Kasumi-1 (cell line): ENCODE results near the gene TMCO4.
"Not testable (repeated sequence)": the region's sequence is repeated elsewhere in the genome, so short reads cannot be mapped to it uniquely, and the experiment has no call there.

Experiments used
- DNase-seq, 2 experiments: peaks; one replicate each; lab custom pipeline; 2025; lab: John Stamatoyannopoulos, UW

The TMCO4 gene

DNA sequence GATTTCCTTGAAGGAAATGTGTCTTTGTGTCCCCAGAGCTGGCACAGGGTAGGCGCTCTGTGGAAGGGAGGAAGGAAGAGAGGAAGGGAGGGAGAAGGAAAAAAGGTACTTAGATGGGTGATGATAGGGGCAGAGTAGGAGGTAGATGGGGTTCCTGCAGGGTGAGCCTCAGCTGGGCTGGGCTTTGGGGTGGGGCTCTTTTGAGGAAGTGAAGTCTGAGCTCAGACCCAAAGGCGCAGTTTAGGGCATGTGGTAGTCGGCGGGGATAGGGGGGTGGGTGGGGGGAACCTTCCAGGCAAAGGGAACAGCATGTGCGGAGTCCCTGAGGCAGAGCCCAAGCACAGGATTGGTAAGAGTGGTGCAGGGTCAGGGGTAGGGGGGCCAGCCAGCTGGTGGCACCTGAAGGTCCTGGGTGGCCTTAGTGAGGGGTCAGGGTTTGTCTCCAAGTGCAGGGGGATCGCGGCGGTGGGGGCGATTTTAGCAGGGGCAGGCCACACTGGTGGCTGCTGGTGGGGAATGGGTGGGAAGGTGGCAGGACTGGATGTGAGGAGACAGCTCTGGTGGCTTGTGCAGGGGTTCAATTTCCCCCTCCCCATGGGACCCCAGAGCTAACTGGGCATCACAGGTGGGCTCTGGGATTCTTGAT, 143.5 kb downstream of the TMCO4 start:
- DNase-seq = no peak

DNA sequence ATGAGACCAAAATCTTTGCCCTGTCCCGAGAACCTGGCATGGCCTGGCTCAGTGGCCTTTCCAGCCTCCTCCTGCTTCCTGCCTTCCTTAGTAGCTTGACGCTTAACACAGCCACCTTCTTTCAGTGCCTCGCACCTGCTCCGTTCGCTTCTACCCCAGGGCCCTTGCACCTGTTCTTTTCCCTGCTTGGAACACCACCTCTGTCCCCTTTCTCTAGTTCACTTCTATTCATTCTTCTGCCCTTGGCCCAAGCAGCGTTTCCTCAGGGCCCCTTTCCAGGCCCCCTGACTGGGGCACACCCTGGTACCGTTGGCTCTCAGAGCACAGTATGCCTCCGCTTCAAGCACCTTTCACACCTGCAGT, 144.0 kb downstream of the TMCO4 start:
- no peak for DNase-seq

DNA sequence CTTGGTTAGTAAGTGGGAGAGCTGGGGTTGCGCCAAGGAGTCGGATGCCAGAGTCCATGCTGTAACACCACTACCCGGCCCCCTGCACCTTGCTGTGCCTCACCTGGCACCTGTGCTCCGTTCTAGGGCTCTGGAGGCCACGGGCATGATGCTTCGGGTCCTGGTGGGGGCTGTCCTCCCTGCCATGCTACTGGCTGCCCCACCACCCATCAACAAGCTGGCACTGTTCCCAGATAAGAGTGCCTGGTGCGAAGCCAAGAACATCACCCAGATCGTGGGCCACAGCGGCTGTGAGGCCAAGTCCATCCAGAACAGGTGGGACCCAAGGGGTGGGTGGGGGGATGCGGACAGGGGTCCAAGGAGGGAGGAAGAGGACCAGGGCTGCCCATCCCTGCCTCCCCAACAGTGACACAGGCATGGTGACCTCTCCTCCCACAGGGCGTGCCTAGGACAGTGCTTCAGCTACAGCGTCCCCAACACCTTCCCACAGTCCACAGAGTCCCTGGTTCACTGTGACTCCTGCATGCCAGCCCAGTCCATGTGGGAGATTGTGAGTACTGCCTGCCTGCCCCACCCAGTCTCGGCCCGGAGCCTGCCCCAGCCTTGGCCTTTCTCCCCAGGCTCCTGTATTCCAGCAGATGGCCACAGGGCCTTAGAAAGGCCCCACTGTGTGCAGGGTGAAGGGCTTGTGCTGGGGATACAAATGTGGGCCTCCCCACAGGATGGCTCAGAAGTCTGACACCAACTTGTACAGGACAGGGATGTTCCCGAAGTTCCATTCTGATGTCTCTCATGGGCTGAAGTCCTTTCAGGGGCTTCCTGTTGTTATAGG, 144.6 kb downstream of the TMCO4 start:
- DNase-seq = no peak

DNA sequence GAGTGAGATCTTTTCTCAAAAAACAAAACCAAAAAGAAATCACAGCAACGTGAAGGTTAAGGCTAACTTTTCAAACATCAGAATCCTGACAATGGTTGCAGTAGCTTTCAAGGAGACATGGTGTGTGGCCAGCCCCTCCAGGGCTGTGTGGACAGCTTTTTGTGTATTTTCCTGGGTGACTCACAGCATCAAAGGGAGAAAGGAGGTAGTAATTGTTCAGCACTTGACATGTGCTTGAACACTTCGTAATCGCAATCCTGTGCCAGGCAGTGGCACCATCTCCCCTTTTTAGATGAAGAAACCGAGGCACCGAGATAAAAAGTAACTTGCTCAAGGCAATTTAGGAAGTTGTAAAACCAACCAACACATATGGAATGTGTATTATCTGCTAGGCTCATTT, 145.3 kb downstream of the TMCO4 start:
- DNase-seq = no peak

DNA sequence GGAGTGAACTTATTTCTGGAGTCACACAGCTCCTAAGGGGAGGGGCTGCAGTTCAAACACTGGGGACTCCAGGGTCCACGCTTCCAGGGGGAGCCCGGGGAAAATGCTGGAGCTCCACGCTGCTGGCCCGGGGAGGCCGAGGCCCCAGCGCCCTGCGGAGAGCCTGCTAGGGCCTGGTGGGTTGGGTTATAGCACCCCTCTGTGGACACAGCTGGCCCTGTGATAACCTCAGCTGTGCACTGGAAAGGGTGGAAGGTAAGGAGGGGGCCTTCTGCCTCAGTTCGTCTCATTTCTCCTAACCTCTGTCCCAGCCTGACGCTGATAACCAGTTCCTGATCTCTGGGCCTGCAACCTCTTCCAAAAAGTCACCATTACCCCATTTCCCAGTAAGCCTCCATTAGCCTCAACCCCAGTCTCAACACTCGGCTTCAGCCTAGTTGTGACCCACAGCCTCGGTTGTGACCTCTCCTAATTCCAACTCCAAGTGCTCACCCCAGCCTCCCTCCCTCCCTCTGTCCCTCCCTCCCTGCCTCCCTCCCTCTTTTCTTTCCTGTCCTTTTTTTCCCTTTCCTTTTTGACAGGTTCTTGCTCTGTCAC, 148.5 kb downstream of the TMCO4 start:
- peak; percentile 59 to 60 for DNase-seq

DNA sequence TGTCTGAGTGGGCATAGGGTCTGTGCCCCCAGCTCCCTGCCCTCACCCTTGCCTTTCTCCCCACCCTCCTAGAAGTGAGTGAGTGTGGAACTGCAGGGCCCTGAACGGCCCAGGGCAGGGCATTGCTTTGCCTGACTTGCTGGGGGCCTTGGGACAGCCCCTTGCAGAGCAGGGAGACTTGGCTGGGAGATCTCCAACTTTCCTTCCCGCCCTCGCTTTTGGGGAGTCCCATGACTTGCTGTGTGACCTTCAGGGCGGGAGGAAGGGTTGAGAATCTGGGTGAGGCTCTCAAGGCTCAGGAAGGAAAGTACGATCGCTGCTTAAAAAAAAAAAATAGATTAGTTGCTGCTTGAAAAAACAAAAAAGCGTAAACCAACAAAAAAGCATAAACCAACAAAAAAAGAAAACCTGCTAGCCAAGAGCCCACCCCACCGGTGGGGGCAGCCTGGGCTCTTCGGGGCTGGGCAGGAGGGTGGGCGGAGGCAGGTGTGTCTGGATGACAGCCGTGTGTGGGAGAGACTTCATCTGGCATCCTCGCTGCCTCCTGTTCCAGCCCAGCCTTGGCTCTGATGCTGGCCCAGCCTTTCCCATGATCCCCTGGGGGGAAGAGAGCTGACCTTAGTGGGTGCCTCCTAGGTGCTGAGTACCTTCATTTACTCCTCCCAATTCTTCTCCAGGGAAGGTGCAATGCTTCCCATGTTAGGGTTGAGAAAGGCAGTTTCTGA, 149.1 kb downstream of the TMCO4 start:
- no peak for DNase-seq

DNA sequence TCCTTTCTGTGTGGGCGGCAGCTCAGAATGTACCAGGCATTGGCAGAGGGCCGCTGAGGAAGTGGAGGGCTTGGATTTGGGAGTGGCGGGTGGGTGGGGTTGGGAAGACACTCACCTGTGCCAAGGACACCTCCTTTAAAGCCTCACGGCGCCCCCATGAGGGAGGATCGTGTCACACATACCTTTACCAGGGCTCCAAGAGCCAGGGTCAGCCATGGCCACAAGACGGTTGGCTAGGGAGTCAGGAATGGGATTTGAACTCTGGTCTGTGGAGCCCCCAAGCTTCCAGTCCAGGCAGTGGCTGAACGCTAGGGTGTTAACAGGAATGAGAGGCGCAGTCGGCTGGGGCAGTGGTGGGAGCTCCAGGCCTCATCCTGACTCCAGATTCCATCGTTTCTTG, 151.0 kb downstream of the TMCO4 start:
- DNase-seq = no peak

DNA sequence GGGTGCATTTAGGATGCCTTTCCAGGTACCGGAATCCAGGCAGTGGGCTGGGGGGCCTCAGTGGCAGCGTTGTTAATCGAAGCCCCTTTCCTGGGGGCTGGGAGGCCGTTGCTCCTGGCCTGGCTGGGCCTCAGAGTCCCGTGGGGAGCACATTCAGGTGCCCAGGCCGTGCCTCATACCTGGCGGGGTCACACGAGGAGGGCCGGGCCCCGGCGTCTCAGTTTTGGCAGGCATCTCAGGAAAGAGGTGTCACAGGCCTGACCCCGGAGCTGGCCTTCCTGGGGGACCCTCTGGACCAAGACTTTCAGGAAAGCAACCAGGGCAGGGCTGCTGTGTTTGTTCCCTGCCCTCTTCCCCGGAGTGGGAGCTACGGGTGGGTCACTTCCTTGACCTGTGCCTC, 151.5 kb downstream of the TMCO4 start:
- DNase-seq = no peak

DNA sequence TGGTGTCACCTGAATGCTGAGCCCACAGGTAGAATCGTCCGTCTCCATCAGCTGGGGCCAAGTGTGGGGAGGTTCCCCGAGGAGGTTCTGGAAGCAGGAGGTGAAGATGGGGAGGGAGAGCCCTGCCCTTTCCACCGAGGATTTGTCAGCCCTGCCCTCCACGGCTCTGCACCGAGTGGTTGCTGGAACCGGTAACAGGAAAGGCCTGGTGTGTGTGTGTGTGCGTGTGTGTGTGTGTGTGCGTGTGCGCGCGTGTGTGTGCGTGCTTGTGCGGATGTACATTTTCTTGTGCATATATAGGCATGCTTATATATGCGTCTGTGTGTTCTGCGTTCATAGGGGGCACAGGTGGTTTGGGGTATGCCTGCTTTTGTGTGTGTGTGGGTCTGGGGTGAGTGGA, 152.1 kb downstream of the TMCO4 start:
- no peak for DNase-seq

DNA sequence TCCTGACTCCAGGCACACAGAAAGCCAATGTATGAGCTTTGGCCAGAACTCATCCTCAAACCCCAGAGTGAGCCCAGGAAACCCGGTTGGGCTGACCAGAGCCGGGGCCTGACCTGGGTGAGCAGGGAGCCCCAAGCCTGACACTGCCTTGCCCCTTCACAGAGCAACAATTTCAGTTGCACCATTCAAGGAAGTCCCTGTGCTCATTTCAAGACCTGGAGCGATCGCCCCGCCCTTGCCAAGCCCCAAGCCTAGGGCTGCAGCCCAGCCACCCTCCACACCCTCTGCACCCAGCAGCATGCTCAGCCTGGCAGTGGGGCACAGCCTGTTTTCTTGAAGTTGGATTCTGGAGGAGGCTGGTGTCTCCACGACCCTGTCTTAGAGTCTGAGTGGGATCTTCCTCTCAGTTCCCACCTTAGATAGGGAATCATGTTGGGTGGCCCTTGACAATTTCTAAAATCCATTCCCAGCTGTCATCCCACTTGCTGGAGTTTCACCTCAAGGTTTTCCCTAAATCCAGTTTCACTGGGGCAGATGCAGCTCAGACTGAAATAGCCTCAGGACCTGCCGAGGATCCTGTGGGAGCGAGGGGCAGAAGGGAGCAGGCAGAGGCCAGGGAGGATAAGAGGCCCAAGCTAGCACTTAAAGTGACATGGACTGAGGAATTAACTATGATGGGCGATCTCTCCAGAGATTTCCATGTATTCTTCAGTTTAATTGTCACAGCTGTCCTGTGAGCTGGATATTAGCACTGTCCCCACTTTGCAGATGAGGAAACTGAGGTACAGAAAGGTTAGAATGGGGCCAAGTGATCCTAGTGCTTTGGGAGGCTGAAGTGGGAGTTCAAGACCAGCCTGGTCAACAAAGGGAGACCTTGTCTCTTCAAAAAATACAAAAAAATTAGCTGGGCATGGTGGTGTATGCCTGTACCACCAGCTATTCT, 153.1 kb downstream of the TMCO4 start:
- DNase-seq = no peak

DNA sequence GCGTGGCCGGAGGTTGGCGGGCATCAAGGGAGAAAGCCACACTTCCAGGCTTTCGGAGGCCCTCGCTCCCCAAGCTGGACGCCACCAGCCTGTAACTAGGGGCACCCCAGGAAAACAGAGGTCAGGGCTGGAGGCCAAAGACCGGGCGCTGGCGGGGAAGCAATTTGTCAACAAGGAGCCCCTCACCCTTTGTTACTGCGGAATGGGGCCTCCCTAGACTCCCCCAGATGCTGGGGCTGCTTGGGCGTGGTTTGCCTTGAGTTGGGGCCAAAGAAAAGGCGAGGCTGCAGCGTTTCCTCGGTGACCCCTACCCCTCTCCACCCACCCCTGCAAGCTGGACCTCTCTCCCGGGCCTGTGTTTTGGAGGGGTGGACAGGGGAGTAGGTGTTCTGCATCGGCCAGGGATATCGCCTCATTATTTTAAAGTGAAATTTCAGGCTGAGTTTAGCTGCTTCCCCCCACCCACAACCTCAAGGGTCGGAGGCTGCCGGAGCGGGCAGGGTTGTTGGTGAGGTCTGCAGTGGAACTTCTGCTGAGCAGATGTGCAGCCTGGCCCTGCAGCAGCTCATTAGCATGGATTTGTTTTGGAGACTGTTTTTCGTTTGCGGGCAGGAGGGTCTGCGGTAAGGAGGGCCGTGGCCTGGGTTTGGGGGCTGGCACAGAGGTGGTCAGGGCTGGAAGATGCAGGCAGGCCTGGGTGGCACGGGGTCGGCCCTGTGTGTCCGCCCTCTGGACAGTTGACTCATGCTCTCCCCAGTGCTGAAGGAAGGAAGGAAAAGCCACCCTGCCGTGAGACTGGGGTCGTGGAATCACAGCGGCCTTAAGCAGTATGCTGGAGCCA, 154.1 kb downstream of the TMCO4 start:
- DNase-seq = no peak

DNA sequence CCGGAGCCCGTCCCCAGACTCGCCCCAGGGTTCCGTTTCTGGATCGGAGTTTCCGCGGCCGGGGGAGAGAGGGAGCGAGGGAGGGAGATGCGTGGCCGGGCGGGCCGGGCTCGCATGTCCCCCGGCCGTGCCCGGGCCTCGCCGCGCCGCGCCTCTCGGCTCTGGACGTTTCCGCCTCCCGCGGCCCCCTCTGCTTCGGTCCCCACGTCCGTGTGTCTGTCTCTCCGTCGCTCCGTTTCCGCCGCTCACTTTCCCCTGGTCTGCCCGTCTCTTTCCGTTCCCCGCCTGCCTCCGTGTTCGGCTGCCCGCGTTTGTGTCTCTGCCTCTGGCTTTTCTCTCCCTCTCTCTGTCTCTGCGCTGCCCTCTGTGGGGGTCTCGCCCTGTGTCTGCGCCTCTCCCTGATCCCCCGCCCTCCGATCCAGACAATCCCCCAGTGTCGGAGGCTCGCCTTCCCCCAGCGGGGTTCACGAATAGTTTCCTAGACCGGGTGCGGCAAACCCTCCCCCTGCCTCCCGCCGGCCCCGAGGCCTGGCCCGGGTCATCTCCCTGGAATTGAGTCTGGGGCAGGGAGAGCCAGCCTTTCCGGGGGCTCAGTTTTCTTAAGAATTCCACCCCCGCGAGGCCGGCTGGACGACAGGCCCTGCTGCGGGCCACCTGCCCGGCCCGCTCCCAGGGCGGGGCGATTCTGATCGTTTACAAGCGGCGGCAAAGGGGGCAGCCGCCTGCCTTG, 154.9 kb downstream of the TMCO4 start:
- DNase-seq = peak in 1 of 2 experiments; percentile 18

DNA sequence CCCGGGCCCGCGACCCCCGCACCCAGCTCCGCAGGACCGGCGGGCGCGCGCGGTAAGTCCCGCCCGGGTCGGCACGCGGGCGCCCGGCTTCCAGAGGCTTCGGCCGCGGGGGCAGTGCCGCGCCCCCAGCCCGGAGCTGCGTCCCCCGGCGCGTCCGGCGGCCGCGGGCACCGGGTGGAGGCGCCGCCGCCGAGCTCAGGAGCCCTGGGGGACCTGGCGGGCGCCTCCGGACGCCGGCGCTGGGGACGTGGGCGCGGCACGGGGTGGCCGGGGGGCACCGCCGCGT, 155.4 kb downstream of the TMCO4 start:
- DNase-seq = no peak

DNA sequence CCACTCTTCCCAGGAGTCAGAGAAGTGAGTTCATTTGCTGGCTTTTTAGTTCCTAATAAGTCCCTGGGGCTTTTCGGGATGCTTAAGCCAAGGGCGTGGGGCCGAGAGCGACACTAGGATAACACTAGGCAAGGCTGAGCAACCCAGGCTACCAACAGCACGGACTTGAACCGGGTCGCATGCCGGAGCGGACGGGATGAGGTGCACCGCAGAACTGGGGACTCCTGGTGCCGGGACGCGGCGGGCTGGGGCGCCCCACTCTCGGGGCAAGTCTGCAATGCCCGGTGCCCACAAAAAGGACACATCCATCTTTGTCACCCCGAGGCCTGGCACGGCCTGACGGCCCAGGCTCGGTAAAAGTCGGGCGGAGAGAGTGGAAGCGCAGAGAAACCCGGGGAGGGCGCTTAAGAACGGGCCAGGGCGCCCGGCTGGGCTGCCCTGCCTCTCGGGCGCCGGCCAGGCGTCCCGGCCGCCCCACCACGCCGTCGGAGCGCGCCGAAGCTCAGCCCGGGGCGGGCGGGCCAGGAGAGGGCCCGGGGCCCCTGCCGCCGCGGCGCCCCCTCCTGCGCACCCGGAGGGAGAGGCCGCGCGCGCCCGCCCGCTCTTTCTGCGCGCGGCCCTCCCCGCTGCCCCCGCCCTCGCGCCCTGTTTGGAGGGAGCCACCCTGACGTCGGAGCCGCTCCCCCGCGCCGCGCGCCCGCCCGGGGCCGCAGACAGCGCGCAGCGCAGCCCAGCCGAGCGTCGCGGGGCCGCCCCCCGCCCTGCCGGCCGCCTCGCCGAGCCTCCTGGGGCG, 155.9 kb downstream of the TMCO4 start, which contains the start of gene NBL1:
NBL1 (plus strand) TSS at position 710 of the 793 bp plus-strand sequence. CDS start 10,720 bp downstream, outside the sequence.
- DNase-seq = peak; percentile 21 to 26

DNA sequence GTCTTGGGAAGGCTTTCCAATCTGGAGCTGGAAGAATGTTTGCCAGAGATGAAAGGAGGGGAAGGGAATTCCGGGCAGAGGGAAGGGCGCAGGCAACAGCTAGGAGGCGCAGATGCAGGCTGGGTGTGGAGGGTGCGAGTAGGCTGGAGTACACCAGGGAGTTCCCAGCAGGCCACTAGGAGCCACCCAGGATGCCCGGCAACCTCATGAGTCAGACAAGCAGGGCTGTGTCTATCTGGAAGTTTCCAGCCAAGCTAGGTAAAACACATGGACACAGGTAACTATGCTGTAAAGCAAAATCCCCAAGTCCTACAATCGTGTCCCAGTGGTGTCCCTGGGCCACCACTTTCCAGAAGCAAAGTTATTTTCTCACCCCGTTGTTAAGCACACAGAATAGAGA, 156.6 kb downstream of the TMCO4 start:
- no peak for DNase-seq

DNA sequence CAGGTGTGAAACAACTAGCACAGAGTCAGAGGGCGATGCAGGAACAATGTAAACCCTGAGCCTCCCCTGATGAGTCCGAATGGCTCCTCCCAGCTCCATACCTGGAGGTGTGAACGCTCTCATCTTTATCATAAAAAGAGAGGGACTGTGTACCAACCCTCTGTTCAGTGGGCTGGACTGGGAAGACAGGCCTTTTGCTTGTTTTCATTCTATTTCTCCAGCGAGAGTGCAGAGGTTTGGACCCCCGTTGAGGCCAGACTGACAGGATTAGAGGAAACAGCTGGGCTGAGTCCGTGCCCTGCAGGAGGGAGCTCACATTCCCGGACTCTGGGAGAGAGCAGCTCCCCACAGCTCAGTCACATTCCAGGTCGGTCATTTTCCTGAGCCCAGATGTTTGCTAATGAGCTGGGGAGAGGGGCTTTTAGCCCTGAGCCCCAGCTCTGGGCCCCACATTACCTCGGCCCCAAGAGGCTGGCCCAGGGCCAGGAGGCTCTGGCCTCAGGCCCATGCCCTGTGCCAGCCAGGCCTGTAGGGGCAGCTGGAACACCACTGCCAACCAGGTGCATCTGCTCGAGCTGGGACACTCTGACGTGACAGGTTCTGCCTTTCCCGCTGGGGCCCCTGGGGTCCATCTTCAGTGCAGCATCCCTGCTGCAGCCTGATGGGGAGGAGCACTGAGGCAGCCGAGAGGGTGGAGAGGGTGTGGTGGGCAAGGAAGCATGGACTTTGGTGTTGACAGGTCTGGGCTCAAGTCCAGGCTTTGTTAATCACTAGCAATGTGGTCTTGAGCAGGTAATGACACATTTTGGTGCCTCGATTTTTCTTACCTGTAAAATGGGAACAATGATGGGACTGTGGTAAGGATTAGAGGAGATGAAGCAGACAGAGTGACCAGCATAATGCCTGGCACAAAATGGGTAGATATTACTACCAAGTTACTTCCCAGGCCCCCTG, 159.1 kb downstream of the TMCO4 start:
- no peak for DNase-seq

DNA sequence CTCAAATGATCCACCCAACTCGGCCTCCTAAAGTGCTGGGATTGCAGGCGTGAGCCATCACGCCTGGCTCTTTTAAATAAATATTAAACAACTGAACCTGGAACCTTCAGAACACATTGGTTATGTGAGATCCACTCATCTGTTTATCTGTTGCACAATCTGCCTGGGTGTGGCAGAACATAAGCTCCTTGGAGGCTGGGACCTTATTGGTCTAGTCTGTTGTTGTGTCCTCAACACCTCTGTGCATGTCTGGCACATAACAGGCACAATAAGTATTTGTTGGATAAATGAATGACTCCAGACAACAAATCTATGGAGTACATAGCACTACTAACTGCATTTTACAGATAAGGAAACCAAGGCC, 159.7 kb downstream of the TMCO4 start:
- no peak for DNase-seq

DNA sequence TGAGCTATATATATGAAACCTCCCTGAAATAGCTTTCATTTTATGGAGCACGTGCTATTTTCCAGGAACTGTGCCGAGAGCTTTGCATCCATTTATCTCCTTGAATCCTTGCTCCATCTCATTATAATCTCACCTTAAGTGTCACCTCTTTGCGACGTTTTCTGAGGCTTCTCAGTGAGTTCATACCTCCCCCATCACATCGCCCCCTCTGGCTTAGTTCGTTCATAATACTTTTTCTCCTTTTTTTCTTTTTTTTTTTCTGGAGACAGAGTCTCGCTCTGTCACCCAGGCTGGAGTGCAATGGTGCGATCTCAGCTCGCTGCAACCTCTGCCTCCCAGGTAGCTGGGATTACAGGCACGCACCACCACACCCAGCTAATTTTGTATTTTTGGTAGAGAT, 160.5 kb downstream of the TMCO4 start:
- DNase-seq = not testable (repeated sequence)
